HEK293T (cell line): ENCODE results near the gene CACNA1C.

Source experiments
- CTCF ChIA-PET: fragments of 350-600 bp; formaldehyde crosslinking; extraction: SDS; loops from one replicate; lab custom pipeline; 2021; ENCODE audit warnings: antibody characterized with exemption, inconsistent platforms; lab: Yijun Ruan, JAX
- POLR2A ChIA-PET: fragments of 350-600 bp; formaldehyde crosslinking; extraction: SDS; loops from one replicate; lab custom pipeline; 2020; ENCODE audit warnings: antibody characterized with exemption, inconsistent platforms; lab: Yijun Ruan, JAX
- DNase-seq: peaks from one replicate; pipeline ENCODE4 v3.0.0; 2012; ENCODE audit warnings: mixed read lengths; ENCODE audit errors: extremely low spot score
- ARNT ChIP-seq: fragments of 450-650 bp; IDR thresholded peaks from 2 replicates; pipeline ENCODE4 v1.6.1; 2017; ENCODE audit warnings: mild to moderate bottlenecking
- BHLHE40 ChIP-seq: fragments of 450-650 bp; IDR thresholded peaks from 2 replicates; pipeline ENCODE4 v1.6.1; 2016; ENCODE audit warnings: mild to moderate bottlenecking, moderate library complexity, borderline replicate concordance
- CTBP1 ChIP-seq: fragments of 450-650 bp; IDR thresholded peaks from 2 replicates; pipeline ENCODE4 v1.6.1; 2016; ENCODE audit warnings: borderline replicate concordance
- ELF4 ChIP-seq: fragments of 450-650 bp; IDR thresholded peaks from 2 replicates; pipeline ENCODE4 v1.6.1; 2017; ENCODE audit warnings: antibody characterized with exemption
- FOXA1 ChIP-seq: fragments of 450-650 bp; IDR thresholded peaks from 2 replicates; pipeline ENCODE4 v1.6.1; 2016; ENCODE audit warnings: mild to moderate bottlenecking
- FOXK2 ChIP-seq: fragments of 450-650 bp; IDR thresholded peaks from 2 replicates; pipeline ENCODE4 v1.6.1; 2016; ENCODE audit warnings: mild to moderate bottlenecking
- FOXM1 ChIP-seq: fragments of 450-650 bp; IDR thresholded peaks from 2 replicates; pipeline ENCODE4 v1.6.1; 2017; ENCODE audit warnings: mild to moderate bottlenecking, borderline replicate concordance
- HDGF ChIP-seq: fragments of 450-650 bp; IDR thresholded peaks from 2 replicates; pipeline ENCODE4 v1.6.1; 2017; ENCODE audit warnings: antibody characterized with exemption, borderline replicate concordance
- L3MBTL2 ChIP-seq: fragments of 450-650 bp; conservative IDR thresholded peaks from 2 replicates; pipeline ENCODE4 v1.6.1; 2016; ENCODE audit warnings: mild to moderate bottlenecking
- LEF1 ChIP-seq: fragments of 450-650 bp; IDR thresholded peaks from 2 replicates; pipeline ENCODE4 v1.6.1; 2017; ENCODE audit warnings: mild to moderate bottlenecking, borderline replicate concordance
- NFRKB ChIP-seq: fragments of 450-650 bp; IDR thresholded peaks from 2 replicates; pipeline ENCODE4 v1.6.1; 2016; ENCODE audit warnings: mild to moderate bottlenecking, moderate library complexity
- SP1 ChIP-seq: fragments of 450-650 bp; IDR thresholded peaks from 2 replicates; pipeline ENCODE4 v1.6.1; 2017
- SUZ12 ChIP-seq: fragments of 450-650 bp; IDR thresholded peaks from 2 replicates; pipeline ENCODE4 v1.6.1; 2016; ENCODE audit warnings: mild to moderate bottlenecking
- TARDBP ChIP-seq: fragments of 450-650 bp; IDR thresholded peaks from 2 replicates; pipeline ENCODE4 v1.6.1; 2016
- ZNF384 ChIP-seq: fragments of 450-650 bp; IDR thresholded peaks from 2 replicates; pipeline ENCODE4 v1.6.1; 2016
- TF ChIP-seq, protein P1 (sequence below): fragments of 450-650 bp; IDR thresholded peaks from 2 replicates; pipeline ENCODE4 v1.6.1; 2016

The CACNA1C gene

DNA sequence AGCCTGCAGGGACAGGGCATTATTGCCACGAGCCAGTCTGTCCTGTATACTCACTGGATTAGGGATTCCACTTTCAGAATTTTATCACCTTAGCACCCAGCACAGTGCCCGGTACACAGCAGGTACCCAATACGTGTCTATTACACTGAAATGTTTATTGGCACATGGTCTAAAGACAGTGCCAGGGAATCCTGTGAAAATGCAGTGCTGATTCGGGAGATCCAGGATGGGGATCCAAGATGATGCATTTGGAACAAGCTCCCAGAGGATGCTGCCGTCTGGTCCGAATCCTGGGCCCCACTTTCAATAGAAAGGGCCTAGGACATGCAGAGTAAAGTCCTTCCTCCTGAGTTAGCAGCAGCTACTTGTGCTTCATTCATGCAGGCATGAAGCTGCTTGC lies 230.7 kb downstream of the CACNA1C start:
- POLR2A ChIA-PET: no interaction called here
- CTCF ChIA-PET: interaction anchor here (0.5 to 1.4 kb wide), 5 partner anchors 32 to 229 kb away, joined by 3 to 4 read pairs (median 3); no protein-coding TSS in a partner anchor
- no peak for DNase-seq
- no peak for TF ChIP-seq SP1
- no peak for TF ChIP-seq SUZ12
- TF ChIP-seq LEF1: no peak
- TF ChIP-seq TARDBP: no peak

DNA sequence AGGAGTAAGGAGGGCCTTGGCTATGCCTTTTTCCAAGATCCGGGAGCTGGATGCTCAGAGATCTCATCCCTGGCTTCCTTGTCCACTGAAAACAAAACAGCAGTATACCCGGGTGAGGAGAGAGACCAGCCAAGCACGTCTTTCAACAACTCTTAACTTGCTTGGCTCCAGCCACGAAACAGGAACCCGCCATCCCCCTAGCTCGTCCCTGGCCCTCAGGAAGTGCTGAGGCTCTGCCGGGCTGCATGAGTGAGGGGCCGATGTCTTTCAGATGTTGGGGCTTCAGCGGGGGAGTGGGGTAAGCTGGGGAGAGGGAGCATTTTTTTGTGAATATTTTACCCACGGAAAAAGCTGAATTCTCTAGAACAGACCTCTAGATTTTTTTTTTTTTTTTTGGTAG lies 231.1 kb downstream of the CACNA1C start:
- TF ChIP-seq LEF1: no peak
- TF ChIP-seq FOXA1: no peak
- no peak for TF ChIP-seq L3MBTL2
- TF ChIP-seq HDGF: no peak
- TF ChIP-seq FOXM1: no peak
- TF ChIP-seq, protein P1, sequence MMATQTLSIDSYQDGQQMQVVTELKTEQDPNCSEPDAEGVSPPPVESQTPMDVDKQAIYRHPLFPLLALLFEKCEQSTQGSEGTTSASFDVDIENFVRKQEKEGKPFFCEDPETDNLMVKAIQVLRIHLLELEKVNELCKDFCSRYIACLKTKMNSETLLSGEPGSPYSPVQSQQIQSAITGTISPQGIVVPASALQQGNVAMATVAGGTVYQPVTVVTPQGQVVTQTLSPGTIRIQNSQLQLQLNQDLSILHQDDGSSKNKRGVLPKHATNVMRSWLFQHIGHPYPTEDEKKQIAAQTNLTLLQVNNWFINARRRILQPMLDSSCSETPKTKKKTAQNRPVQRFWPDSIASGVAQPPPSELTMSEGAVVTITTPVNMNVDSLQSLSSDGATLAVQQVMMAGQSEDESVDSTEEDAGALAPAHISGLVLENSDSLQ: no peak
- TF ChIP-seq FOXK2: no peak
- TF ChIP-seq NFRKB: no peak
- TF ChIP-seq CTBP1: no peak
- no peak for TF ChIP-seq ZNF384
- TF ChIP-seq SUZ12: no peak
- no peak for TF ChIP-seq TARDBP
- TF ChIP-seq BHLHE40: no peak
- TF ChIP-seq ARNT: no peak
- TF ChIP-seq ELF4: no peak
- no peak for TF ChIP-seq SP1
- CTCF ChIA-PET: interaction anchor here (0.5 to 1.4 kb wide), 5 partner anchors 32 to 229 kb away, joined by 3 to 4 read pairs (median 3); no protein-coding TSS in a partner anchor
- POLR2A ChIA-PET: no interaction called here
- no peak for DNase-seq

DNA sequence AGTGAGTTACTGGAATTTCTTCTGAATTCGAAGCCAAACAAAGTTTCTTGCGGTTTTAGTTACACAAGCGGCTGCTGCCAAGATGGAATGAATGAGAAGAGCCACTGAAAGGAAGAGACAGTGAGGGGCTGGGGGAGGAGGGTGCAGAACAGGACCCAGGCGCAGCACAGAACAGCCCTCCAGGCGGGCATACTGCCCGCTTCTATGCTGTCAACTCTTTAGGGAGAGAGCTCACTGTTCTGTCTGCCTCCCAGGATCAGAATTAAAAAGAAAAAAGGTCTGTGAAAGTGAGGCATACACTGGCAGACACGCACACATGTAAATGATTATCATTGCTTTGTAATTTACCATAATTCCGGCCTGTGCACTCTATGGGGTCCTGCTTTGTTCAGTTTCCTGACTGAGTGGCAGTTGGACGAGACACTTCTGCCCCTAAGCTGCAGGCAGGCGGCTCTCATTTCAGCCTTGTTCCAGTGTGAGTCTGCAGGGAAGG lies 231.6 kb downstream of the CACNA1C start:
- TF ChIP-seq TARDBP (no peak), FOXM1 (no peak), BHLHE40 (no peak), ARNT (no peak), CTBP1 (no peak), FOXA1 (no peak), NFRKB (no peak), LEF1 (no peak), SUZ12 (no peak), HDGF (no peak), ELF4 (no peak), L3MBTL2 (no peak), FOXK2 (no peak), SP1 (no peak)
- ChIA-PET POLR2A (no interaction called here), CTCF (interaction anchor here (0.5 to 1.4 kb wide), 5 partner anchors 33 to 229 kb away, joined by 3 to 4 read pairs (median 3); no protein-coding TSS in a partner anchor)
- no peak for DNase-seq

DNA sequence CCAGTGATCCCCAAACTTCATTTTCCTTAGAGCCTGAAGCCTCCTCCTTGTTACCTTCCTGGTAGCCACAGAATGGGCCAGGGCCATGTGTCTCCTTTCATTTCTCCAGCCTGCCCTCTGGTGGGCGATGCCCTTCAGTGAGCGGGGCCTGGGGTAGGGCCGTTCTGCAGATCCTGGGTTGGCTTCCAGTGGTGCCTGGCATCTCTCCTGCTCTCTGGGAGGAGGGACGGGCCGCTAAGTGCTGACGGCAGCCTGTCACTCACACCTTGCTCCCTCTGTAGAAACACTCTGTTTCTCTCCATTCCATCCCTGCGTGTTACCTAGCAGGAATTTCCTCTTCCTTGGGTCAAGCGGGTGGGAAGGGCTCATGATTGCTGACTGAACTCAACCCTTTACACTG lies 232.1 kb downstream of the CACNA1C start:
- ChIA-PET POLR2A (no interaction called here), CTCF (interaction anchor here (1.0 to 1.6 kb wide), 3 partner anchors 224 to 228 kb away, joined by 3 to 6 read pairs (median 4); no protein-coding TSS in a partner anchor)
- DNase-seq: peak; percentile 74
- TF ChIP-seq HDGF (no peak), SUZ12 (no peak), L3MBTL2 (no peak)
- TF ChIP-seq, protein P1: peak; percentile 65

DNA sequence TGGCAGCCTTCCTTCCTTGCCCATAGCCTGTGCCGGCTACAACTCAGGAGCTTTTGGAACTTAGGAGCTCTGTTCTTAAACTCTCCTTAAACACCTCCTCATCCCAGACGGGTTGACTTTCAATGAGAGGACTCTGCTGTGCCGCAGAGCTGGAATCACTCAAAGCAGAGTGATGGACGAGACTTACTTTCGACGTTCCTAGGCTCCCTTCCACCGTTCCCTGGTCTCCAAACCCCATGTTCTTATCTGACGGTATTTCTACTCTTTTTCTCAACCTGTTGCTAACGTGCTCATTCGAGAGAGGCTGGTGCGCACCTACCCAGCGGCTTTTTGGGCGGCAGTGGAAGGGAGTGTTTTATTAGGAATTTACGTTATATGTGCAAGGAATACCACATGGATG lies 232.7 kb downstream of the CACNA1C start:
- ChIA-PET POLR2A (no interaction called here), CTCF (interaction anchor here (0.7 to 1.6 kb wide), 4 partner anchors 225 to 256 kb away, joined by 3 to 6 read pairs (median 4); no protein-coding TSS in a partner anchor)
- TF ChIP-seq ELF4 (no peak), TARDBP (no peak), FOXK2 (no peak), CTBP1 (no peak), HDGF (no peak), BHLHE40 (no peak), SUZ12 (no peak), FOXA1 (no peak), SP1 (no peak), NFRKB (no peak)
- DNase-seq: no peak

DNA sequence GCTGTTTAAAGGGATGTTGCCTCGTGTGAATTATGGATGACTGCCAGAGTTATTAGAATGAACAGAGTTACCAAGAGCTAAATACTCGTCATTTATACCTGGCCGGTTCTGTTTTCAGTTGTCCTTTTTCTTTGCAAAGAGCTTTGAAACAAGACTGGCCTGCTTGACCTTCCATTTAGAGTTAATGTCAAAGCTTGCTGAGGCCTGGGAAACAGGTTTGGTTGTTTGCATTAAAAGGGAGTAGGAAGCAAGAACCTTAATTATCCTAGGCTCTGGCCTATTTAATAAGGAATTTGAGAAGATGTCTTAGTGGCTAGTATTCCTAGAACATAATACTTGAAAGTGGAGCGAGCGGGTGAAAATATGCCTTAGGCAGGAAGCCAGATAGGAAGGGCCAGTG lies 233.3 kb downstream of the CACNA1C start:
- no peak for TF ChIP-seq HDGF
- no peak for TF ChIP-seq CTBP1
- TF ChIP-seq, protein P1: no peak
- no peak for TF ChIP-seq ELF4
- no peak for TF ChIP-seq L3MBTL2
- TF ChIP-seq FOXA1: no peak
- DNase-seq: no peak
- POLR2A ChIA-PET: no interaction called here
- CTCF ChIA-PET: interaction anchor here (0.7 to 1.6 kb wide), 2 partner anchors 228 to 256 kb away, joined by 3 to 6 read pairs; no protein-coding TSS in a partner anchor
